NCI-H82 treated with DMSO at 0.1 percent for 48 hours (cell line): ENCODE data around the gene PARVB.

Experiments
- DNase-seq: peaks from one replicate; lab custom pipeline; 2025; ENCODE audit not compliant: unreplicated experiment; lab: John Stamatoyannopoulos, UW

PARVB gene

DNA sequence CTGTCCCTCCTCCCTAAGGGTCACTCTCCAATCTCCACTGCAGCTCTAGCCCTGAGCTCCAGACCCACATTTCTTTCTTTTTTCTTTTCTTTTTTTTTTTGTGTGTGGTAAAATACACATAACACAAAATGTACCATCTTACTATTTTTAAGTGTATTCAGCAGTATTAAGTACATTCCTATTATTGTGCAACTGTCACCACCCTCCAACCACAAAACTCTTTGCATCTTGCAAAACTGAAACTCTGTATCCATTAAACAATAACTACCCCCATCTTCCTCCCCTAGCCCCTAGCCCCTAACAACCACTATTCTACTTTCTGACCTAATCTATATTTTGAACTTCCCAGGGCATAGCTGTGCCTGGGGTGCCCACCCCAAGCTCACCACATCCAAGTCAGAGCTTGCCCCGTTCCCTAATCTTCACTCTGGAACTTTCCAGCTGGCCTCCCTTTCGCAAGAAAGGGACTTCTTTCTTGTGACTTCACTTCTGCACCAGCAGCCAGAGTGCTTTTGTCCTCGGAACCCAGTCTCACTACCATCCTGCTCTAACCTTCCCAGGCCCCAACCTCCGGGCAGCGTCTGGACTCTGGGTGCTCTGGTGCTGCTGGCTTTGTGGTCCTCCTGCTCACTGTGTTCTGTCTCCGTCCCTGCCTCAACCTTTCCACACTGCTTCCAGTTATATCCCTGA, 187.3 kb downstream of the PARVB start:
- no peak for DNase-seq

GRCh38 chr22:44211946-44212930, 188.1 kb downstream of the PARVB start:
- DNase-seq, result no peak

GRCh38 chr22:44212936-44213335, 188.8 kb downstream of the PARVB start:
- DNase-seq, result no peak

- no peak for DNase-seq
Observed at GRCh38 chr22:44213489-44214043, 189.5 kb downstream of the PARVB start.

DNA sequence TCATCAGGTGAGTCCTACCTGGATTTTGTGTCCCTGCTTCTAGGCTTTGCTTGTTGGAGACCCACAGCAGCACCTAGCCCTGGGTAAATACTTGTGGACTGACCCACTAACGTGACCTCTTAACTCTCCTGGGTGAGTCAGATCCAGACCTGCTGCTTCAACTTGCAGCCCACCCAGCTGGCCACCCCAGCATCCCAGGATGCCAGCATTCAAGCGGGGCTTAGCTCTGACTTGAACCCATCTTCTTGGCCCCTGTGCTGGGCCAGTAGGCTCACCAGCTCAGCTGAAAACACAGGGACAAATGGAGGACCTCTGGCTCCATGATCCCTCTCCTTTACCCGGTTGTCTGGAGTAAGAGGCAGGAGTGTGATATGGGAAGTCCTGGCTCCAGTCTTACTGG, 190.1 kb downstream of the PARVB start:
- DNase-seq, result no peak

DNA sequence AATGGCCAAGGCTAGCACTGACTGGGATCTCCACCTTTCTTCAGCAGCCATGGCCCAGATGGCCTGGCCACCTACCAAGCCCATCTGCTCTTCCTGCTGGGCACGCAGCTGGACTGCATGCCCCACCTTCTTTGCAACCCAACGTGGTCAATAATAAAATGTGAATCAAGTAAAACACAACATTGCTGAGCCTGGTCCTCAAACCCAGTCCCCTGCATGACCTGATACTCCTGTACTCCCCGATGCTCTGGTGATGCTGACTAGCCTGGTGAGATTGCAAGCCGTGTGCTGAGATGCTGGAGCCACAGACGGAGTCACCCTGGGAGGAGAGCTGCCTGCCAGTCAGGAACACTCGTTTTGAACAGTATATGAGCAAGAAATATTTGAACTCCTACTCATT, 190.7 kb downstream of the PARVB start:
- DNase-seq, result no peak

- no peak for DNase-seq
Observed at GRCh38 chr22:44215287-44215686, 191.2 kb downstream of the PARVB start.

- no peak for DNase-seq
Observed at GRCh38 chr22:44217346-44217745, 193.2 kb downstream of the PARVB start.

- no peak for DNase-seq
Observed at GRCh38 chr22:44218071-44218470, 194.0 kb downstream of the PARVB start.

GRCh38 chr22:44219101-44219870, 195.2 kb downstream of the PARVB start:
- no peak for DNase-seq

- no peak for DNase-seq
Observed at GRCh38 chr22:44220727-44221680, 196.9 kb downstream of the PARVB start.

- DNase-seq, result no peak
Observed at GRCh38 chr22:44221710-44222475, 197.8 kb downstream of the PARVB start.
